Measurements from ENCODE around the gene PRAMEF14. TPM values are rescaled to one million over a fixed set of nuclear protein-coding genes. Genes with fewer than 3 reads are reported as not detected.
"Not testable (repeated sequence)": the region's sequence is repeated elsewhere in the genome, so short reads cannot be mapped to it uniquely, and the experiment has no call there.

The PRAMEF14 gene
- total RNA-seq (not detected), polyA plus RNA-seq (not detected), total RNA-seq (not detected)

- H3K36me3 Mint-ChIP-seq; intact Hi-C loops (cut with micrococcal nuclease); H3K9me3 Mint-ChIP-seq; H3K27me3 ChIP-seq (ENCODE audit: control insufficient read depth in 2 of 2, insufficient read depth in 2 of 2, low read length in 2 of 2); H3K27me3 Mint-ChIP-seq; DNase-seq; H3K4me1 ChIP-seq (ENCODE audit: control insufficient read depth in 2 of 2, insufficient read depth in 2 of 2, low read length in 2 of 2); H3K4me1 Mint-ChIP-seq; H3K9me3 ChIP-seq (ENCODE audit: control insufficient read depth in 2 of 3, low read length in 3 of 3); H3K27ac ChIP-seq (ENCODE audit: low read depth, low read length); POLR2A ChIA-PET; ATAC-seq; H3K36me3 ChIP-seq (ENCODE audit: control insufficient read depth in 2 of 3, insufficient read depth in 3 of 3, low read length in 3 of 3); H3K4me3 Mint-ChIP-seq; CTCF ChIA-PET; H3K4me3 ChIP-seq (ENCODE audit: low read length); H3K27ac Mint-ChIP-seq: not testable (repeated sequence)
Observed at GRCh38 chr1:13347034-13347433, at the start of gene PRAMEF14. PRAMEF14 (minus strand) TSS chr1:13347134; CDS start chr1:13345314, 1,820 bp downstream.

- H3K4me1 ChIP-seq (ENCODE audit: control insufficient read depth in 2 of 2, insufficient read depth in 2 of 2, low read length in 2 of 2); H3K9me3 Mint-ChIP-seq; H3K4me3 ChIP-seq (ENCODE audit: low read length); H3K36me3 ChIP-seq (ENCODE audit: control insufficient read depth in 2 of 3, insufficient read depth in 3 of 3, low read length in 3 of 3); H3K9me3 ChIP-seq (ENCODE audit: control insufficient read depth in 2 of 3, low read length in 3 of 3); H3K27me3 ChIP-seq (ENCODE audit: control insufficient read depth in 2 of 2, insufficient read depth in 2 of 2, low read length in 2 of 2); ATAC-seq; H3K27ac ChIP-seq (ENCODE audit: low read depth, low read length); intact Hi-C loops (cut with micrococcal nuclease); CTCF ChIA-PET; H3K36me3 Mint-ChIP-seq; POLR2A ChIA-PET; H3K4me3 Mint-ChIP-seq; DNase-seq; H3K4me1 Mint-ChIP-seq: not testable (repeated sequence)
- Mint-ChIP-seq H3K27ac (peak overlapping the region in 2 of 9 donors; percentile 28 to 36), H3K27me3 (peaks cover 0 to 10% (median 0%) of the 10 kb centered on the region in 5 donors)
Observed at GRCh38 chr1:13395311-13395710, 48.4 kb upstream of the PRAMEF14 start.

- H3K9me3 Mint-ChIP-seq; H3K4me3 ChIP-seq (ENCODE audit: low read length); H3K9me3 ChIP-seq (ENCODE audit: control insufficient read depth in 2 of 3, low read length in 3 of 3); POLR2A ChIA-PET; DNase-seq; CTCF ChIA-PET; ATAC-seq; H3K36me3 Mint-ChIP-seq; H3K4me1 Mint-ChIP-seq; H3K36me3 ChIP-seq (ENCODE audit: control insufficient read depth in 2 of 3, insufficient read depth in 3 of 3, low read length in 3 of 3); H3K4me1 ChIP-seq (ENCODE audit: control insufficient read depth in 2 of 2, insufficient read depth in 2 of 2, low read length in 2 of 2); H3K4me3 Mint-ChIP-seq; H3K27ac ChIP-seq (ENCODE audit: low read depth, low read length); H3K27ac Mint-ChIP-seq; H3K27me3 ChIP-seq (ENCODE audit: control insufficient read depth in 2 of 2, insufficient read depth in 2 of 2, low read length in 2 of 2); intact Hi-C loops (cut with micrococcal nuclease): not testable (repeated sequence)
- peaks cover 0 to 15% (median 0%) of the 10 kb centered on the region in 5 donors for H3K27me3 Mint-ChIP-seq
Observed at GRCh38 chr1:13394761-13395160, 47.8 kb upstream of the PRAMEF14 start.

GRCh38 chr1:13393004-13393403, 46.1 kb upstream of the PRAMEF14 start:
- H3K9me3 ChIP-seq (ENCODE audit: control insufficient read depth in 2 of 3, low read length in 3 of 3); H3K4me3 ChIP-seq (ENCODE audit: low read length); H3K4me1 ChIP-seq (ENCODE audit: control insufficient read depth in 2 of 2, insufficient read depth in 2 of 2, low read length in 2 of 2); CTCF ChIA-PET; H3K36me3 Mint-ChIP-seq; POLR2A ChIA-PET; H3K4me3 Mint-ChIP-seq; H3K36me3 ChIP-seq (ENCODE audit: control insufficient read depth in 2 of 3, insufficient read depth in 3 of 3, low read length in 3 of 3); H3K27ac Mint-ChIP-seq; DNase-seq; H3K27me3 ChIP-seq (ENCODE audit: control insufficient read depth in 2 of 2, insufficient read depth in 2 of 2, low read length in 2 of 2); intact Hi-C loops (cut with micrococcal nuclease); H3K4me1 Mint-ChIP-seq; H3K9me3 Mint-ChIP-seq; H3K27ac ChIP-seq (ENCODE audit: low read depth, low read length); ATAC-seq: not testable (repeated sequence)
- peaks cover 0 to 15% (median 0%) of the 10 kb centered on the region in 5 donors for H3K27me3 Mint-ChIP-seq

GRCh38 chr1:13389332-13389731, 42.4 kb upstream of the PRAMEF14 start, which contains the start of gene PRAMEF17:
PRAMEF17 (plus strand) TSS chr1:13389632; CDS start chr1:13389658, 26 bp downstream.
- H3K4me1 Mint-ChIP-seq; CTCF ChIA-PET; POLR2A ChIA-PET; H3K4me3 Mint-ChIP-seq; ATAC-seq; intact Hi-C loops (cut with micrococcal nuclease); DNase-seq; H3K36me3 Mint-ChIP-seq; H3K4me1 ChIP-seq (ENCODE audit: control insufficient read depth in 2 of 2, insufficient read depth in 2 of 2, low read length in 2 of 2); H3K4me3 ChIP-seq (ENCODE audit: low read length); H3K27ac Mint-ChIP-seq; H3K27ac ChIP-seq (ENCODE audit: low read depth, low read length); H3K9me3 ChIP-seq (ENCODE audit: control insufficient read depth in 2 of 3, low read length in 3 of 3); H3K27me3 ChIP-seq (ENCODE audit: control insufficient read depth in 2 of 2, insufficient read depth in 2 of 2, low read length in 2 of 2); H3K36me3 ChIP-seq (ENCODE audit: control insufficient read depth in 2 of 3, insufficient read depth in 3 of 3, low read length in 3 of 3); H3K9me3 Mint-ChIP-seq: not testable (repeated sequence)
- H3K27me3 Mint-ChIP-seq: peaks cover 0 to 15% (median 0%) of the 10 kb centered on the region in 5 donors

- H3K36me3 ChIP-seq (ENCODE audit: control insufficient read depth in 2 of 3, insufficient read depth in 3 of 3, low read length in 3 of 3); H3K4me3 Mint-ChIP-seq; ATAC-seq; H3K9me3 ChIP-seq (ENCODE audit: control insufficient read depth in 2 of 3, low read length in 3 of 3); CTCF ChIA-PET; H3K4me1 Mint-ChIP-seq; H3K4me1 ChIP-seq (ENCODE audit: control insufficient read depth in 2 of 2, insufficient read depth in 2 of 2, low read length in 2 of 2); DNase-seq; H3K27me3 Mint-ChIP-seq; H3K27ac ChIP-seq (ENCODE audit: low read depth, low read length); H3K9me3 Mint-ChIP-seq; H3K4me3 ChIP-seq (ENCODE audit: low read length); intact Hi-C loops (cut with micrococcal nuclease); H3K27ac Mint-ChIP-seq; H3K27me3 ChIP-seq (ENCODE audit: control insufficient read depth in 2 of 2, insufficient read depth in 2 of 2, low read length in 2 of 2); H3K36me3 Mint-ChIP-seq: not testable (repeated sequence)
- POLR2A ChIA-PET: interaction anchor here (0.6 kb wide), 1 partner anchor 1915 kb away, joined by 8 read pairs; no protein-coding TSS in a partner anchor
Observed at GRCh38 chr1:13380380-13380779, 33.4 kb upstream of the PRAMEF14 start.

- H3K27ac Mint-ChIP-seq; POLR2A ChIA-PET; H3K4me1 Mint-ChIP-seq; ATAC-seq; H3K4me3 Mint-ChIP-seq; H3K27ac ChIP-seq (ENCODE audit: low read depth, low read length); H3K4me1 ChIP-seq (ENCODE audit: control insufficient read depth in 2 of 2, insufficient read depth in 2 of 2, low read length in 2 of 2); CTCF ChIA-PET; DNase-seq; H3K27me3 ChIP-seq (ENCODE audit: control insufficient read depth in 2 of 2, insufficient read depth in 2 of 2, low read length in 2 of 2); H3K36me3 ChIP-seq (ENCODE audit: control insufficient read depth in 2 of 3, insufficient read depth in 3 of 3, low read length in 3 of 3); H3K9me3 ChIP-seq (ENCODE audit: control insufficient read depth in 2 of 3, low read length in 3 of 3); H3K9me3 Mint-ChIP-seq; H3K36me3 Mint-ChIP-seq; H3K4me3 ChIP-seq (ENCODE audit: low read length); intact Hi-C loops (cut with micrococcal nuclease); H3K27me3 Mint-ChIP-seq: not testable (repeated sequence)
Observed at GRCh38 chr1:13378983-13379382, 32.0 kb upstream of the PRAMEF14 start.
